ENCODE data around the gene KCNK6. TPM values are rescaled to one million over a fixed set of nuclear protein-coding genes. Genes with fewer than 3 reads are reported as not detected.

Gene KCNK6
- total and polyA plus RNA-seq, 10 of the 15 experiments (the other 5 are each of a cell fraction or from before 2014, with no cell fraction given), result 0.04 to 1.4 (median 1.1) TPM

DNA sequence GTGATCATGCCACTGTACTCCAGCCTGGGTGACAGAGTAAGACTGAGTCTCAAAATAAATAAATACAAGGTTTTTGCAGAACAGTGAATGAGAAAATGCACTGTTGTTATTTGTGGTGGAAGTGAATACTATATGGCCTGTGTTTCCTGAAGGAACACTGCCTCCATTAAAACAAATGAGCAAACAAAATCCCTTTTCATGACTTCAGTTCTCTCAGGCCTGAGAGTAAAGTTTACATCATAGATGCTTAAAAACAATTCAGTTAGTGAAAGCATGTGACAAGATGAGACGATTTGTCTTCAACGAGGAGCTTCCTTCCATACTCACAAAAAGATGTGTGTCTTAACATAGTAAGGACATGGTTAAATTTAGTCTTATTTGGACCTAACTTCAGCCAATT, 40.9 kb upstream of the KCNK6 start (continued):
- TF ChIP-seq BCL3 (IDR thresholded peaks at IDR 0.05; ENCODE audit: borderline replicate concordance, insufficient read depth, low read depth, low read length, poor library complexity, severe bottlenecking) (no peak), DPF2 (IDR thresholded peaks at IDR 0.05) (no peak), REST (IDR thresholded peaks at IDR 0.05; ENCODE audit: low read depth, low read length) (no peak), STAT3 (IDR thresholded peaks at IDR 0.05; ENCODE audit: low read depth, low read length) (no peak)
- TF ChIP-seq, protein P1, sequence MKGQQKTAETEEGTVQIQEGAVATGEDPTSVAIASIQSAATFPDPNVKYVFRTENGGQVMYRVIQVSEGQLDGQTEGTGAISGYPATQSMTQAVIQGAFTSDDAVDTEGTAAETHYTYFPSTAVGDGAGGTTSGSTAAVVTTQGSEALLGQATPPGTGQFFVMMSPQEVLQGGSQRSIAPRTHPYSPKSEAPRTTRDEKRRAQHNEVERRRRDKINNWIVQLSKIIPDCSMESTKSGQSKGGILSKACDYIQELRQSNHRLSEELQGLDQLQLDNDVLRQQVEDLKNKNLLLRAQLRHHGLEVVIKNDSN (IDR thresholded peaks at IDR 0.05; ENCODE audit: borderline replicate concordance, extremely low read length, insufficient read depth, low read depth, low read length), result no peak
